ENCODE measurements around the gene LRRK1. TPM values are rescaled to one million over a fixed set of nuclear protein-coding genes. Genes with fewer than 3 reads are reported as not detected.

The LRRK1 gene
- total RNA-seq, 2 donors from 2014 or later = 18.6 to 20.3 TPM

DNA sequence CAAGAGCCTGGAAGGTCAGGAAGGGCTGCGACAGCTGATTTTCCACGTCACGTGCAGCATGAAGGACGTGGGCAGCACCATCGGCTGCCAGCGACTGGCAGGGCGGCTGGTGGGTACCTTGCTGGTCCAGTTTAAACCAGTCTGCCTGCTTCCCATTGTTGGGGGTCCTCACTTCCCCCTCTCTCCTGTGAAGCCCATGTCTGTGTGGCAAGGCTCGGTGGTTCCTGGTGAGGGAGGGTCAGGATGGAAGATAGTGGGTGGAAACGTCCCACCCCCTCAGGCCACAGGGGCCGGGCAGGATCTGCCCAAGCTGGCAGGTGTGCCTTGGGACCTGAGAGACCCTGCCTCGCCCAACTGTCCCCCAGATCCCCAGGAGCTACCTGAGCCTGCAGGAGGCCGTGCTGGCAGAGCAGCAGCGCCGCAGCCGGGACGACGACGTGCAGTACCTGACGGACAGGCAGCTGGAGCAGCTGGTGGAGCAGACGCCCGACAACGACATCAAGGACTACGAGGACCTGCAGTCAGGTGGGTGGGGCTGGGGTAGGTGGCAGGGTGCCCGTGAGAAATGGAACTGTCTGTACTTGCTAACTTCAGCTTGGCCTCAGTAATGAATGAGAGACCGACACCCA is 108.2 kb downstream of the LRRK1 start:
- WGBS = 63% methylated on average over 25 of the region's 25 CpGs

DNA sequence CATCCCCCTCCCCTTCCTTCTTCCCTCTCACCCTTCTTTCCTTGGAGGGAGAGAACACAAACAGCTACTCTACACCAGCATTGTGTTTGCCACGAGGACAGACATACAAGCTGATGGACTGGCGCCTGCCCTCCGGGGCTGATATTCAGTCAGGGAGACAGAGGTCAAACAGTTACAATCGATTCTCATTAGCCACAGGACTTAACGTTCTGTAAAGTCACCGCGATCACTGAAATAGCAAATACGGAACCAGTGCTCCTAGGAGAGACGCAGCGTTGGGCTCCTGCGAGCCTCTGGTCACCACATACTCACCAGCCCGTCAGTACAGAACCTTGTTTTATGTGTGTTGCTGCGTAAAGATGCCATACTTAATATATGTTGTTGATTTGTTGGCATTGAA is 108.8 kb downstream of the LRRK1 start:
- no peak for DNase-seq (ENCODE audit: low spot score)
- H3K27ac ChIP-seq = no peak overlapping the region
- no peaks in the 10 kb centered on the region for H3K4me1 ChIP-seq (replicated peaks)
- intact Hi-C loops (cut with DNase I) = no loop called here
- WGBS = 54% methylated on average over 13 of the region's 13 CpGs
- no peaks in the 10 kb centered on the region for H3K9me3 ChIP-seq
- TF ChIP-seq, protein P1, sequence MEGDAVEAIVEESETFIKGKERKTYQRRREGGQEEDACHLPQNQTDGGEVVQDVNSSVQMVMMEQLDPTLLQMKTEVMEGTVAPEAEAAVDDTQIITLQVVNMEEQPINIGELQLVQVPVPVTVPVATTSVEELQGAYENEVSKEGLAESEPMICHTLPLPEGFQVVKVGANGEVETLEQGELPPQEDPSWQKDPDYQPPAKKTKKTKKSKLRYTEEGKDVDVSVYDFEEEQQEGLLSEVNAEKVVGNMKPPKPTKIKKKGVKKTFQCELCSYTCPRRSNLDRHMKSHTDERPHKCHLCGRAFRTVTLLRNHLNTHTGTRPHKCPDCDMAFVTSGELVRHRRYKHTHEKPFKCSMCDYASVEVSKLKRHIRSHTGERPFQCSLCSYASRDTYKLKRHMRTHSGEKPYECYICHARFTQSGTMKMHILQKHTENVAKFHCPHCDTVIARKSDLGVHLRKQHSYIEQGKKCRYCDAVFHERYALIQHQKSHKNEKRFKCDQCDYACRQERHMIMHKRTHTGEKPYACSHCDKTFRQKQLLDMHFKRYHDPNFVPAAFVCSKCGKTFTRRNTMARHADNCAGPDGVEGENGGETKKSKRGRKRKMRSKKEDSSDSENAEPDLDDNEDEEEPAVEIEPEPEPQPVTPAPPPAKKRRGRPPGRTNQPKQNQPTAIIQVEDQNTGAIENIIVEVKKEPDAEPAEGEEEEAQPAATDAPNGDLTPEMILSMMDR (IDR thresholded peaks at IDR 0.05) = no peak
- TF ChIP-seq POLR2AphosphoS5 (IDR thresholded peaks at IDR 0.05) (no peak), POLR2A (IDR thresholded peaks at IDR 0.05) (no peak)
- H3K36me3 ChIP-seq = peaks cover 0 to 3% of the 10 kb centered on the region in 2 donors
- no peak overlapping the region for H3K4me3 ChIP-seq
- H3K27me3 ChIP-seq (replicated peaks; ENCODE audit: insufficient read depth) = no peaks in the 10 kb centered on the region

More for the DNA sequence above, 108.2 kb downstream of the LRRK1 start:
- DNase-seq (ENCODE audit: low spot score) = peak; percentile 78
- Histone ChIP-seq H3K9me3 (no peaks in the 10 kb centered on the region), H3K27ac (peak overlapping the region in 1 of 2 donors; percentile 0), H3K4me1 (replicated peaks) (no peaks in the 10 kb centered on the region), H3K36me3 (no peaks in the 10 kb centered on the region), H3K27me3 (replicated peaks; ENCODE audit: insufficient read depth) (no peaks in the 10 kb centered on the region), H3K4me3 (no peak overlapping the region)
- TF ChIP-seq POLR2AphosphoS5 (IDR thresholded peaks at IDR 0.05) = peak; percentile 15
- no peak for TF ChIP-seq POLR2A (IDR thresholded peaks at IDR 0.05)
- intact Hi-C loops (cut with DNase I) = no loop called here

DNA sequence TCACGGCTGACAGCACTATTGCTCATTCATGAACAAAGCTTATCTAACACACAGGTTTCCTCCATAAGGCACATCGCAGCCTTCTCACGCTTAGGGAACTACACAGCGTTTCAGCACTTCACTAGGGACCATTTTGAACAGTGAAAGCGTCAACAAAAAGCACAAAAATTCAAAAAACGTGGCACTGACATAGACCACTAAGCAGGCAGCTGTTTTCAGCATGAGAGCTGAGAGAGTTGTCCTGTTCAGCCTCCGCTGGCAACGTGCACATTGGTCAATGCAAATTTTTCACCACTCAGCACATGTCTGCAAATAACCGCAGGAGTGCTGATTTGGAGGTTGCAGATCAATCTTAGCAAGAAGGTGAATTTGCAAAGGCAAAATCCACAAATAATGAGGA is 109.2 kb downstream of the LRRK1 start:
- DNase-seq (ENCODE audit: low spot score) = no peak
- 82% methylated on average over 9 of the region's 9 CpGs for WGBS
- no peaks in the 10 kb centered on the region for H3K4me1 ChIP-seq (replicated peaks)
- H3K27ac ChIP-seq = no peak overlapping the region
- H3K9me3 ChIP-seq = no peaks in the 10 kb centered on the region
- no peak overlapping the region for H3K4me3 ChIP-seq
- TF ChIP-seq POLR2AphosphoS5 (IDR thresholded peaks at IDR 0.05) = no peak
- TF ChIP-seq, protein P1 (IDR thresholded peaks at IDR 0.05) = no peak
- no peak for TF ChIP-seq POLR2A (IDR thresholded peaks at IDR 0.05)
- H3K27me3 ChIP-seq (replicated peaks; ENCODE audit: insufficient read depth) = no peaks in the 10 kb centered on the region
- intact Hi-C loops (cut with DNase I) = no loop called here
- H3K36me3 ChIP-seq = peaks cover 0 to 3% of the 10 kb centered on the region in 2 donors

DNA sequence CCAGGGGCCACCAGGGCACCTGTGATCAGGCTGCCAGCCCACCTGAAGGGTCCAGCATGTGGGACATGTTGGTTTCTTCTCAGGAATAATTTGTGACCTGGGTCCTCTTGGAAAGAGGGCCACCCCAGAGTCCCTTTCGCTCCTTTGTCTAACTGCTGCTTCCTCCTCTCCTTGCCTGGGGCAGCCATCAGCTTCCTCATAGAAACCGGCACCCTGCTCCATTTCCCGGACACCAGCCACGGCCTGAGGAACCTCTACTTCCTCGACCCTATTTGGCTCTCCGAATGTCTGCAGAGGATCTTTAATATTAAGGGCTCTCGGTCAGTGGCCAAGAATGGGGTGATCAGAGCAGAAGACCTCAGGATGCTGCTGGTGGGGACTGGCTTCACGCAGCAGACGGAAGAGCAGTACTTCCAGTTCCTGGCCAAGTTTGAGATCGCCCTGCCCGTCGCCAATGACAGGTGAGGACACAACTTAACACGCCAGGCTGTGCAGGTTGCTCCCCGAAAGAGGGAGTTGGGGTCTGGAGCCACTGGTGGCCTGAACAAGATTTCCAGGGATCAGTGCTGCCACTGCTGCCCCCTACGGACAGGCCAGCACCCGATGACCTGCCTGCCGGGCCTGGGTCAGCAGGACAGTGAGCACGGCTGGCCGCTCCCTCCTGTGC is 109.7 kb downstream of the LRRK1 start:
- WGBS = 93% methylated on average over 19 of the region's 19 CpGs
- H3K27ac ChIP-seq = no peak overlapping the region

DNA sequence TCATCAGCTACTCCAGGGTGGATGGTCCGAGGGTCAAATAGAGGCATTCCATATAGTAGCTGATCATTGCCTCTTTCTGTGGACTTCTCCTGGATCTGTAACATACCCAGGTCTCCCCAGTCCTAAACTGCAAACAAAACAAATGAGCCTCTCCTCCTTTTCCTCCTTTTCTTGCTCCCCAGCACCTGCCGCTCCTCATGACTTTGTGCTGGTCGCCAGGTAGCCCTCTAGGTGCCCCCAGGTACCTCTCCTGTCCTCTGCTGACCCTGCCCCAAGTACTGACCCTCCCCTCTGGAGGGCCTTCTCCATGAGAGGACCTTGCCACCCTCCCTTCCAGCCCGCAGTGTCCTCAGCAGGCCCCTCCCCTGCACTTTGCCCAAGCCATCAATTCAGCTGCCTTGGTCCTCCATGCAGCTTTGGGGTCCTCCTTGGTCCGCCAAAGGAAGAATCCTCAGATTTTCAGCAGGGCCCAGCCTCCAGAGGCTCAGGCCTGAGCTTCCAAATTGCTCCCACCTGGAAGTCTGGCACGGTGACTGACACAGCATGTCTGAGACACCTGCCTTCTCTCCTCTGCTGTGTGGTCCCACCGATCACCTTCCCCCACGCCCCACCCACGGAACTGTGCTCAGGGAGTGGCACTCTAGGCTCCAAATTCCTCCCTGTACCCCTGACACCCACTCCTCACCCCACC is 111.0 kb downstream of the LRRK1 start:
- Histone ChIP-seq H3K4me3 (no peak overlapping the region), H3K4me1 (replicated peaks) (no peaks in the 10 kb centered on the region), H3K36me3 (peaks cover 0 to 3% of the 10 kb centered on the region in 2 donors), H3K27ac (no peak overlapping the region), H3K9me3 (no peaks in the 10 kb centered on the region), H3K27me3 (replicated peaks; ENCODE audit: insufficient read depth) (no peaks in the 10 kb centered on the region)
- intact Hi-C loops (cut with DNase I) = no loop called here
- no peak for DNase-seq (ENCODE audit: low spot score)
- no peak for TF ChIP-seq POLR2AphosphoS5 (IDR thresholded peaks at IDR 0.05)
- TF ChIP-seq POLR2A (IDR thresholded peaks at IDR 0.05) = no peak
- TF ChIP-seq, protein P1 (IDR thresholded peaks at IDR 0.05) = no peak
- 93% methylated on average over 9 of the region's 9 CpGs for WGBS

More for the DNA sequence above, 109.7 kb downstream of the LRRK1 start:
- H3K27me3 ChIP-seq (replicated peaks; ENCODE audit: insufficient read depth) = no peaks in the 10 kb centered on the region
- intact Hi-C loops (cut with DNase I) = no loop called here
- peaks cover 0 to 3% of the 10 kb centered on the region in 2 donors for H3K36me3 ChIP-seq
- DNase-seq (ENCODE audit: low spot score) = no peak
- H3K9me3 ChIP-seq = no peaks in the 10 kb centered on the region
- H3K4me1 ChIP-seq (replicated peaks) = no peaks in the 10 kb centered on the region
- no peak overlapping the region for H3K4me3 ChIP-seq
- TF ChIP-seq, protein P1 (IDR thresholded peaks at IDR 0.05) = no peak
- no peak for TF ChIP-seq POLR2AphosphoS5 (IDR thresholded peaks at IDR 0.05)
- no peak for TF ChIP-seq POLR2A (IDR thresholded peaks at IDR 0.05)

All from prostate gland (tissue), 2 donors.